Measurements from ENCODE around the gene DUOXA1. TPM values are rescaled to one million over a fixed set of nuclear protein-coding genes. Genes with fewer than 3 reads are reported as not detected.
A peak's percentile ranks its signal among the peaks of the same experiment; 100 is the strongest.

DUOXA1 gene
- polyA plus RNA-seq, 4 donors = 0.17 to 0.57 (median 0.37) TPM

- no peak for DNase-seq (ENCODE audit: low read depth in 4 of 4, low spot score in 3 of 4)
Measured at GRCh38 chr15:45134046-45134445, 4.4 kb upstream of the DUOXA1 start.

DNA sequence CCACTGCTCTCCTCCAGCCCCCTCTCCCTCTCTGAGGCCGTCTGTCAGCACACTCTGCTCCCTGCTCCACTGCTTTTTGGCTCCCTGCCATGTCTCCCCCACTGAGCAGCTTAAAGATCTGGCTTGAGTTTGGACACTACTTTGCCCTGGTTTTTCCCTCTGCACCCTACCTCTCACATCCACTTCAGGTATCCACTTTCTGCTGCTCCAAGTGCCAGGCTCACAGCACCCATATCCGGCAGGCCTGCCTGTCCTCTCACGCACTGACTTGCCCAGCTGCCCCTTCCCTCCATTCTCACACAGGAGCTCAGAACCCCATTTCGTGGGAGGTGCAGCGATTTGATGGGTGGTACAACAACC lies 3.9 kb upstream of the DUOXA1 start:
- peak in 1 of 4 donors; percentile 33 for DNase-seq (ENCODE audit: low read depth in 4 of 4, low spot score in 3 of 4)

GRCh38 chr15:45132844-45133560 lies 3.3 kb upstream of the DUOXA1 start:
- no peak for DNase-seq (ENCODE audit: low read depth in 4 of 4, low spot score in 3 of 4)

DNA sequence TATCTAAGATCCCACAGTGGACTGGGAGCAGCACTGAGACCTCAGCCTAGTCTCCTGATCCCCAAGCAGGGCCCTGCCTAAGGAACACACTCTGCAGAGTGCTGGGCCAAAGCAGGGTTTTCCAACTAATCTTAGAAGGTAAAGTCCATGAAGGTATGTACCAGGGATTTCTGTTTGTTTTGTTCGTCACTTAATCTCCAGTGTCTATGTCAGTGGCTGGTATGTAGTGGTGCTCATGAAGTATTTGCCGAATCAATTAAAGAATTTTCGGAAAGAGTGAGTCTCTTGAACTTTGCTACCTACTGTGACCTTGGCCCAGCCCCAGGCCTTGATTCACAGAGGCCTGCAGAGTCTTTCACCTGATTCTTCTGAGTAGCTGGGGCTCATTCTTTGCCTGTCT lies 1.8 kb upstream of the DUOXA1 start:
- no peak for DNase-seq (ENCODE audit: low read depth in 4 of 4, low spot score in 3 of 4)

- DNase-seq (ENCODE audit: low read depth in 4 of 4, low spot score in 3 of 4) = no peak
Measured at GRCh38 chr15:45130291-45131000, 767 bp upstream of the DUOXA1 start.

- DNase-seq (ENCODE audit: low read depth in 4 of 4, low spot score in 3 of 4) = no peak
Measured at GRCh38 chr15:45128971-45129639, 574 bp downstream of the DUOXA1 start.

- no peak for DNase-seq (ENCODE audit: low read depth in 4 of 4, low spot score in 3 of 4)
Measured at GRCh38 chr15:45126535-45127158, 3.0 kb downstream of the DUOXA1 start.

DNA sequence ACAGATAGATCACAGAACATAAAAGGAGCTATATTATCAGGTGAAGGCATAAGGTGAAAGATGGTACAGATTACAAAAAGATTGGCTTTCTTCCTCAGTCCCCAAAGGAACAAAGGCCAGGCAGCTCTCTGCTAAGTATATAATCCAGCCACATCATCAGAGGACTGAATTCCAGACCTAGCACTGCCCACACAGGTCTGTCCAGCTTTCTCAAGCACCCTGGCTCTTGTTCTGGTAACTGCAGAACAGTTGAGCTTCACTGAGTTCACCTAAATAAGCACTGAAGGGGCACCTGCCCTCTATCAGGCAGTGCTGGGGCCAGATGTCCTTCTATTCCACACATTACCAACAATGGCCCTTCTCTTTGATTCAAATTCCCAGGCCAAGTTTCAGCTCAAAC lies 6.3 kb downstream of the DUOXA1 start:
- no peak for DNase-seq (ENCODE audit: low read depth in 4 of 4, low spot score in 3 of 4)

DNA sequence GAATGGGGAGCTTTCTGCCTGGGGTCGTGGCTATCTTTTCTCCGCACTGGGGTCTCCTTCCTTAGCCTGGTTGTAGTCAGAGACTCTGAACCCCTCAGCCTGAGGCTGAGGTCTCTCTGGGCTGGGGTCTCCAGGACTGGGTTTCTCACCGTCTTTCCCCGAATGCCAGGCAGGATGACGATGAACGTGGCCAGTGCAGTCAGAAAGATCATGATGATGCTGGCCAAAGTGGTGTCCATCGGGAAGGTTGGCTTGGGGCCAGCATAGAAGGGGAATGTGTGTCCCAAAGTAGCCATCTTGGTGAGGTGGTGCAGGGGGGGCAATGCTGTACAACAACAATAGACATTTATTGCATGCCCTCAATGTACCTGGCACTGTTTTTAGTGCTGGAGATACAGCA lies 7.0 kb downstream of the DUOXA1 start:
- DNase-seq (ENCODE audit: low read depth in 4 of 4, low spot score in 3 of 4) = no peak

- DNase-seq (ENCODE audit: low read depth in 4 of 4, low spot score in 3 of 4) = no peak
Measured at GRCh38 chr15:45121706-45122417, 7.8 kb downstream of the DUOXA1 start.

DNA sequence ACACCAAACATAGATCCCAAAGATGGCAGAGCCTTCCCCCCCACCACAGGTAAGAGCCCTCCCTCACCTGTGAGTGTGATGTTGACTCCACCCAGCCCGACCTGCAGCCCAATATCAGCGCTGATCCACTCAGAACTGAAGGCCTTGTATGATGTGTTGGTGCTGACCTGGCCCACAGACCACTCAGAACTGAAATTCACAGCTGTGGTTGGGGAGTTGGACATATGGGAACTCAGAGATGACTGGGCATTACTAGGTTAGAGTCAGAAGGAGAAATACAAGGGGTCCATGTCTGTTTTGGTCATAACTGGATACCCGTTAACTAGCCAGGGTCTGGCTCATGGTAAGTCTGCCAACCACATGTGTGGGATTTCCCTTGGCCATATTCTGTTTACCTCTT lies 8.7 kb downstream of the DUOXA1 start:
- no peak for DNase-seq (ENCODE audit: low read depth in 4 of 4, low spot score in 3 of 4)

GRCh38 chr15:45120081-45120972 lies 9.4 kb downstream of the DUOXA1 start:
- DNase-seq (ENCODE audit: low read depth in 4 of 4, low spot score in 3 of 4) = no peak

DNA sequence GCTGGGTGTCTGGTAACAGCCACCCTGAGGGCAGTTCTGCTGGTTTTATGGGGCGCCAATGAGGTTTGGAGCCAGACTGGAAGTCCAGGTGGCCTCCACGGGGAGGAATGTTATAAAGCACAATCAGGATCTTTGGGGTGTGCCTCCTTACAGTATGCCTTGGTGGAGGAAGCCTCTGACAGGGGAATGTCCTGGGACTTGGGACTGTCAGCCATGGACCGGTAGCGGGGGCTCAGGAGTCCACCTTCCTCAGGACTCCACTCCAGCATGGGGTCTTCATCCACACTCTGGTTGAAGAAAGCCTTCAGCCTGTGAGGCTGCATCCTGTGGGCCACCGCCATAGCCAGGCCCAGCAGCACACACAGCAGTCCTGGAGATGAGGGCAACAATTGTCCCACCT lies 10.7 kb downstream of the DUOXA1 start:
- no peak for DNase-seq (ENCODE audit: low read depth in 4 of 4, low spot score in 3 of 4)

DNA sequence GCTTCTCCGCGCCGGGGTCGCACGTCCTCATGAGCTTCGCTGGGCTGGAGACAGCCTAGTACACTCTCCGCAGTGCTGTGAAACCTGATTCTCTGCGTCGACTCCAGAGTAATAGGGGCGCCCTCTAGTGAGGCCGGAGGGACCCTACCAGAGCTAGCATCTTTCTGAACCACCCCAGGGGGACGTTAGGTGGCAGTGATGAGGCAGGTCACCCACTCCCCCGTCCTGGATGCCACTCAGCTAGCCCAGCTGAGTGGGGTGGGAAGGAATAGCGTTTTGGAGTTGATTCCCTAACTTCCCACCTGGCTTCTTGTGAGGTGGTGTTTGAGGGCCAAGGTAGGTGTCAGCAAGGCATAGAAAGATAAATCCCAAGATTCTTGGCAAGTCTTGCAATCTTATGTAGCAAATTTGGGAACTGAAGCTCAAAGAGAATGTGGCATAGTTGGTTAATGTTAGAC lies 11.5 kb downstream of the DUOXA1 start:
- peak; percentile 85 to 93 (median 90) for DNase-seq (ENCODE audit: low read depth in 4 of 4, low spot score in 3 of 4)

DNA sequence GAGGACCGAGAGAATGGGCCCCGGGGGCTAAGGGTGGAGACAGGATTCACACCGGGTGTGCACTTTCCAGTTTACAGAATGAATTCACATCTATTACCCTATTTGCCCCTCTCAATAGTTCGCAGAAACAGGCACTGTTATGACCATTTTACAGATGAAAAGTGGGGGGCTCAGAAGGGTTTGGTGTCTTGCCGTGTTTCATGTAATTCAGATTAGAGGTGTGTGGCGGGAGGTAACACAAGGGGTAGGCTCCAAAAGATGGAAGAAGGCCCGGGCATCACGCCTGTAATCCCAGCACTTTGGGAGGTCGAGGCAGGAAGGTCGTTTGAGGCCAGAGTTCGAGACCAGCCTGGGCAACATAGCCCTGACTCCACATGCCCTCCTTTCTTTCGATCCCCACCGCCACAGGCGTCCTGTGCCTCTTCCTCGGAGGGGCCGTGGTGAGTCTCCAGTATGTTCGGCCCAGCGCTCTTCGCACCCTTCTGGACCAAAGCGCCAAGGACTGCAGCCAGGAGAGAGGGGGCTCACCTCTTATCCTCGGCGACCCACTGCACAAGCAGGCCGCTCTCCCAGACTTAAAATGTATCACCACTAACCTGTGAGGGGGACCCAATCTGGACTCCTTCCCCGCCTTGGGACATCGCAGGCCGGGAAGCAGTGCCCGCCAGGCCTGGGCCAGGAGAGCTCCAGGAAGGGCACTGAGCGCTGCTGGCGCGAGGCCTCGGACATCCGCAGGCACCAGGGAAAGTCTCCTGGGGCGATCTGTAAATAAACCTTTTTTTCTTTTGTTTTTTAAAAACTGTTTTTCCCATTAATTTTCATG lies 12.2 kb downstream of the DUOXA1 start:
- DNase-seq (ENCODE audit: low read depth in 4 of 4, low spot score in 3 of 4) = no peak

- DNase-seq (ENCODE audit: low read depth in 4 of 4, low spot score in 3 of 4) = no peak
Measured at GRCh38 chr15:45116482-45117307, 13.0 kb downstream of the DUOXA1 start.

DNA sequence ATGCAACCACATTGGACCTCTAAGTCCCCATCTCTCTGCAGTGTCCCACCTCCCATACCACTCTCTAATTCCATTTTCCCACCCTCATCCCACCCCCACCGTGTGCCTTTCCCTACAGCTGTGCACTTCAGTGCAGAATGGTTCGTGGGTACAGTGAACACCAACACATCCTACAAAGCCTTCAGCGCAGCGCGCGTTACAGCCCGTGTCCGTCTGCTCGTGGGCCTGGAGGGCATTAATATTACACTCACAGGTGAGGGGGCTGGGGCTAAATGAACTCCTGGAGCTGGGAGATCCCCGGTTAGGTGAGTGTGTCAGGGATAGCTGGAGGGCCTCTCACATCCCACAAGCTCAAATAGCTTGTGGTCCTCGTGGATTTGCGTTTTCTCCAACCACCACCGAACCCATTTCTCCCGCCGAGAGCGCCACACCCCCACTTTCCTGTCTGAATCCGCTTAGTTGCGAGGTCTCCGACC lies 13.6 kb downstream of the DUOXA1 start:
- DNase-seq (ENCODE audit: low read depth in 4 of 4, low spot score in 3 of 4) = no peak

DNA sequence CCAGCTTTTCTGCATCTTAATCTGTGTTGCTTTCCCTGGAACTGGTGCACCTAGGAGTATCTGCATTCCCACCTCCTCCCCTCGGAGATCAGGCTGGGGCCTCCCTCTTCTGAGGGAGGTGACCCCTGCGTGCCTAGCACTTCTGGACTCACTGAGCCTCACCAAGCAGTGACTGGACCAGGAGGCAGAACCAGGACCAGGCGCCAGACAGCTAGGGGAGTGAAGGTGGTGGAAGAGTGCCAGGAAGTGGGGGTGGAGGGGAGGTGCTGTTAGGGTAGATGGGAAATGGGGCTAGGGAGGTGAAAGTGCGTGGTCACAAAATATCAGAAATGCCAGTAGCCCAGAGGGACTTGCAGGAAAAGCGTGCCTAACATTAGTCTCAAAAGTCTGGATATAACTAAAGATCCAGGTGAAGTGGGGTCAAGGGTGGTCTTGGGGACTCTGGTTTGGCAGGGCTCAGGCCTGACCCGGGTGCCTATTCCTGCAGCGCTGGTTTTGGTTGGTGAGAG lies 14.3 kb downstream of the DUOXA1 start:
- no peak for DNase-seq (ENCODE audit: low read depth in 4 of 4, low spot score in 3 of 4)
